K562 (cell line): ENCODE results near the gene WNK2. TPM values are rescaled to one million over a fixed set of nuclear protein-coding genes. Genes with fewer than 3 reads are reported as not detected.

ENCODE experiments used
- ATAC-seq: fragments of 200-7000 bp; cut with Tn5 transposase; 3 replicates; pipeline ENCODE4 v1.9.1; 2020; ENCODE audit warnings: moderate library complexity
- BruUV-seq: library from RNA; stranded (reverse); fragments of 400-500 nt; replicated peaks from 2 replicates; lab custom pipeline; 2021; lab: Mats Ljungman, UMichigan
- CTCF ChIA-PET: fragments of 300-600 bp; formaldehyde crosslinking; extraction: SDS; loops from one replicate; lab custom pipeline; 2021; ENCODE audit warnings: low intra/inter-chr PET ratio; lab: Yijun Ruan, JAX
- POLR2A ChIA-PET: fragments of 300-600, 350-650 bp; sonication (Branson Sonifier 250); formaldehyde crosslinking; extraction: SDS; loops from one replicate; lab custom pipeline; 2021; ENCODE audit warnings: antibody characterized with exemption, inconsistent platforms; lab: Yijun Ruan, JAX
- DNase-seq, 4 experiments: peaks; one replicate each; pipeline versions ENCODE4 v3.0.0 to v3.0.0-alpha.2; 2011 to 2018; ENCODE audit warnings: low spot score in 3 of 4, mixed read lengths in 3 of 4; ENCODE audit errors: extremely low read depth in 1 of 4
- FAIRE-seq: peaks from 2 replicates; lab custom pipeline; 2011; peaks lifted over from hg19 to GRCh38; lab: Jason Lieb, UNC
- H2AFZ ChIP-seq: 2 replicates; pipeline ENCODE4 v1.6.0; 2011; ENCODE audit warnings: low read depth, low read length, control low read depth, inconsistent platforms
- H3K27ac ChIP-seq: fragments of 200-600 bp; 3 replicates; pipeline ENCODE4 v1.8.0; 2011; ENCODE audit warnings: low read depth, mild to moderate bottlenecking, control low read depth, inconsistent platforms, low read length, moderate library complexity, mixed read lengths; ENCODE audit errors: extremely low read depth
- H3K27me3 ChIP-seq, 2 experiments: fragments of 300-600 bp in 1 of 2; 2 replicates in 1 of 2; 3 replicates in 1 of 2; pipeline versions ENCODE4 v1.6.0 to v1.8.0; 2011; ENCODE audit warnings: inconsistent platforms in 2 of 2, low read length in 2 of 2, mild to moderate bottlenecking in 1 of 2, mixed read lengths in 1 of 2, moderate library complexity in 1 of 2; ENCODE audit not compliant: control insufficient read depth in 2 of 2, insufficient read depth in 2 of 2
- H3K36me3 ChIP-seq: fragments of 300-600 bp; 3 replicates; pipeline ENCODE4 v1.8.0; 2011; ENCODE audit warnings: mild to moderate bottlenecking, low read length, inconsistent platforms; ENCODE audit not compliant: control insufficient read depth, insufficient read depth
- H3K4me1 ChIP-seq, 2 experiments: fragments of 200-600 bp in 1 of 2; replicated peaks in 1 of 2; 2 replicates in 1 of 2; 3 replicates in 1 of 2; pipeline versions ENCODE4 v1.5.1 to v1.8.0; 2011; ENCODE audit warnings: inconsistent platforms in 2 of 2, low read length in 2 of 2, mild to moderate bottlenecking in 1 of 2, mixed read lengths in 1 of 2, moderate library complexity in 1 of 2; ENCODE audit not compliant: control insufficient read depth in 2 of 2, insufficient read depth in 2 of 2
- H3K4me2 ChIP-seq: 2 replicates; pipeline ENCODE4 v1.6.1; 2011; ENCODE audit warnings: low read length, control low read depth, inconsistent platforms, mixed read lengths; ENCODE audit not compliant: insufficient read depth
- H3K4me3 ChIP-seq: fragments of 200-600 bp; sonication (generic), shearing (Covaris generic); 2 replicates; pipeline ENCODE4 v1.5.1; 2016; ENCODE audit warnings: control low read depth, inconsistent platforms
- H3K79me2 ChIP-seq: fragments of 200-600 bp; 3 replicates; pipeline ENCODE4 v1.8.0; 2011; ENCODE audit warnings: low read length, inconsistent platforms; ENCODE audit not compliant: control insufficient read depth, insufficient read depth
- H3K9ac ChIP-seq, 2 experiments: 2 replicates each; pipeline versions ENCODE4 v1.6.0 to v1.6.1; 2011; ENCODE audit warnings: low read depth in 2 of 2, low read length in 2 of 2, control low read depth in 1 of 2, inconsistent platforms in 1 of 2, mild to moderate bottlenecking in 1 of 2, mixed read lengths in 1 of 2; ENCODE audit not compliant: insufficient read depth in 1 of 2
- H3K9me1 ChIP-seq: one replicate; pipeline ENCODE4 v1.6.0; 2011; ENCODE audit warnings: inconsistent platforms, mild to moderate bottlenecking, low read length, moderate library complexity; ENCODE audit not compliant: control insufficient read depth, insufficient read depth
- H3K9me3 ChIP-seq: replicated peaks from 2 replicates; pipeline ENCODE4 v1.5.1; 2011; ENCODE audit warnings: low read depth, low read length, inconsistent platforms; ENCODE audit not compliant: control insufficient read depth, insufficient read depth
- H4K20me1 ChIP-seq: replicated peaks from 2 replicates; pipeline ENCODE4 v1.6.1; 2011; ENCODE audit warnings: low read length, inconsistent platforms, mixed read lengths; ENCODE audit not compliant: control insufficient read depth, insufficient read depth
- CBFA2T3 ChIP-seq: fragments of 450-650 bp; IDR thresholded peaks from 2 replicates; pipeline ENCODE4 v1.6.1; 2017
- CCNT2 ChIP-seq: IDR thresholded peaks from 2 replicates; pipeline ENCODE4 v1.6.1; 2011; ENCODE audit warnings: borderline replicate concordance, low read depth, mild to moderate bottlenecking, moderate library complexity, mixed read lengths, low read length; ENCODE audit not compliant: insufficient read length; ENCODE audit errors: extremely low read depth
- DIDO1 ChIP-seq: fragments of 450-650 bp; IDR thresholded peaks from 2 replicates; pipeline ENCODE4 v1.6.1; 2016; ENCODE audit warnings: low read depth, missing biosample characterization, missing genetic modification characterization
- EP300 ChIP-seq: IDR thresholded peaks from 2 replicates; pipeline ENCODE4 v1.6.1; 2012; ENCODE audit warnings: low read length, improper control_type of control experiment
- ETV1 ChIP-seq: fragments of 450-650 bp; conservative IDR thresholded peaks from 2 replicates; pipeline ENCODE4 v1.6.1; 2016; ENCODE audit warnings: missing genetic modification characterization, control low read depth, low read depth, missing compliant biosample characterization
- KDM1A ChIP-seq, 2 experiments: fragments of 450-650 bp; IDR thresholded peaks; 2 replicates each; pipeline ENCODE4 v1.6.1; 2016; ENCODE audit warnings: mild to moderate bottlenecking in 2 of 2
- MCM3 ChIP-seq: fragments of 450-650 bp; IDR thresholded peaks from 2 replicates; pipeline ENCODE4 v1.6.1; 2016
- MIER1 ChIP-seq: fragments of 450-650 bp; IDR thresholded peaks from 2 replicates; pipeline ENCODE4 v1.6.1; 2016; ENCODE audit warnings: antibody characterized with exemption, mild to moderate bottlenecking, low read depth
- MTA3 ChIP-seq: fragments of 450-650 bp; formaldehyde crosslinking; IDR thresholded peaks from 2 replicates; pipeline ENCODE4 v1.6.1; 2017; ENCODE audit warnings: mild to moderate bottlenecking, borderline replicate concordance
- NEUROD1 ChIP-seq: fragments of 150-350 bp; IDR thresholded peaks from 2 replicates; pipeline ENCODE4 v1.6.1; 2014; ENCODE audit warnings: borderline replicate concordance, low read length, low read depth; ENCODE audit not compliant: partially characterized antibody
- RAD51 ChIP-seq: fragments of 450-650 bp; IDR thresholded peaks from 2 replicates; pipeline ENCODE4 v1.7.1; 2016; ENCODE audit warnings: low read depth, mild to moderate bottlenecking, borderline replicate concordance
- RBM25 ChIP-seq: fragments of 200-400 bp; formaldehyde crosslinking; IDR thresholded peaks from 2 replicates; pipeline ENCODE4 v1.6.1; 2018; ENCODE audit warnings: low read length, low read depth, moderate library complexity; ENCODE audit not compliant: severe bottlenecking
- SMARCA5 ChIP-seq: fragments of 450-650 bp; IDR thresholded peaks from 2 replicates; pipeline ENCODE4 v1.6.1; 2016
- THAP7 ChIP-seq: fragments of 250-450 bp; sonication (Bioruptor Pico); IDR thresholded peaks from 2 replicates; pipeline ENCODE4 v1.5.0; 2021
- THRA ChIP-seq: fragments of 450-650 bp; IDR thresholded peaks from 2 replicates; pipeline ENCODE4 v1.6.1; 2017; ENCODE audit warnings: mild to moderate bottlenecking, moderate library complexity
- TRIM28 ChIP-seq: fragments of 450-650 bp; IDR thresholded peaks from 2 replicates; pipeline ENCODE4 v1.6.1; 2017
- ZKSCAN8 ChIP-seq: fragments of 200-800 bp; sonication (Bioruptor generic); IDR thresholded peaks from 2 replicates; pipeline ENCODE4 v1.6.1; 2016; ENCODE audit warnings: missing genetic modification characterization, missing compliant biosample characterization
- ZNF518B ChIP-seq: fragments of 250-450 bp; sonication (Bioruptor Pico); IDR thresholded peaks from 2 replicates; pipeline ENCODE4 v1.5.0; 2021; ENCODE audit warnings: mild to moderate bottlenecking, moderate library complexity
- ZNF583 ChIP-seq: fragments of 250-450 bp; sonication (Bioruptor Pico); IDR thresholded peaks from 2 replicates; pipeline ENCODE4 v1.4.0; 2020
- ZZZ3 ChIP-seq: fragments of 450-650 bp; IDR thresholded peaks from 2 replicates; pipeline ENCODE4 v1.6.1; 2016; ENCODE audit warnings: antibody characterized with exemption, mild to moderate bottlenecking, moderate library complexity
- WGBS: fragments of 100-300 bp; shearing (Covaris generic); methylation state at CpG from one replicate; pipeline ENCODE4 v1.1.6; 2016; ENCODE audit warnings: low coverage, mixed read lengths; ENCODE audit not compliant: insufficient coverage; ENCODE audit errors: missing lambda C conversion rate; 5-methylcytosine and 5-hydroxymethylcytosine counted together
- in situ Hi-C: fragments of 300-500 bp; cut with MboI; formaldehyde crosslinking; loops from 4 replicates; pipeline ENCODE4 v1.15.0; 2018; ENCODE audit warnings: inconsistent platforms, mixed read lengths
- intact Hi-C: fragments of 100-400 bp; cut with micrococcal nuclease; formaldehyde crosslinking; loops from 2 replicates; pipeline ENCODE4 v1.14.2; 2022
- polyA plus RNA-seq, 8 experiments: library from polyadenylated mRNA; depleted of rRNA in 4 of 8; stranded (reverse) in 5 of 8; unstranded in 3 of 8; fragments of >200 nt; fragmentation: Nextera tagmentation in 2 of 8; fragmentation: Illumina TruSeq in 1 of 8; extraction: Ambion mirVana in 2 of 8; extraction: Trizol in 1 of 8; gene quantifications; 2 replicates each; pipeline versions ENCODE4 v1.2.1 to v1.2.3, GENCODE V29; 2011 to 2014; ENCODE audit warnings: inconsistent platforms in 1 of 8, missing spikeins in 1 of 8
- total RNA-seq, 7 experiments: library from RNA; depleted of rRNA in 6 of 7; stranded (reverse); fragments of >200 nt in 6 of 7; fragmentation: Illumina TruSeq in 2 of 7; extraction: Trizol in 2 of 7; gene quantifications; 2 replicates each; pipeline versions ENCODE4 v1.2.1 to v1.2.3, GENCODE V29; 2011 to 2021; ENCODE audit warnings: low replicate concordance in 1 of 7

The WNK2 gene
- total and polyA plus RNA-seq, 9 of the 15 experiments (the other 6 are each of a cell fraction or from before 2014, with no cell fraction given) = 0.36 to 3.3 (median 0.64) TPM; not detected in 2

- in situ Hi-C loops = no loop called here
- H3K9ac ChIP-seq = no peak overlapping the region
- no peaks in the 10 kb centered on the region for H3K9me1 ChIP-seq
- H3K4me3 ChIP-seq = no peak overlapping the region
- no peaks in the 10 kb centered on the region; the same call in 2 of the 3 replicates for H3K79me2 ChIP-seq
- H2AFZ ChIP-seq = no peak overlapping the region
- intact Hi-C loops = no loop called here
- POLR2A ChIA-PET = interaction anchor here (0.6 to 1.1 kb wide), 2 partner anchors 16 to 21 kb away, joined by 3 read pairs; no protein-coding TSS in a partner anchor
- CTCF ChIA-PET = no interaction called here
- H3K4me1 ChIP-seq = peaks cover 9 to 33% of the 10 kb centered on the region in 2 experiments; a peak in 4 of 5 replicates
- no peak overlapping the region for H3K27ac ChIP-seq
- no peaks in the 10 kb centered on the region for H3K9me3 ChIP-seq
- H4K20me1 ChIP-seq = no peaks in the 10 kb centered on the region
- no TSS peak for BruUV-seq
- no peaks in the 10 kb centered on the region for H3K36me3 ChIP-seq
- no peak overlapping the region for H3K4me2 ChIP-seq
- WGBS = 42% methylated on average over 7 of the region's 7 CpGs
- ATAC-seq (no peak), DNase-seq (no peak), FAIRE-seq (no peak)
- H3K27me3 ChIP-seq = peaks cover 0 to 24% of the 10 kb centered on the region in 2 experiments; a peak in 2 of 5 replicates
- TF ChIP-seq NEUROD1 (no peak), MCM3 (no peak), KDM1A (IDR thresholded peaks at IDR 0.05) (peak; percentile 40 to 43; a peak in 1 of 4 replicates), TRIM28 (0 out of 2 replicates have a peak, but pooled peaks have one; percentile 20), EP300 (no peak), ZNF583 (CRISPR knock-in tag) (no peak), ZZZ3 (no peak), CCNT2 (no peak), THRA (no peak), THAP7 (CRISPR knock-in tag) (no peak), RBM25 (peak; percentile 94), ZKSCAN8 (CRISPR knock-in tag) (no peak), RAD51 (no peak), CBFA2T3 (no peak), ZNF518B (no peak), SMARCA5 (peak; percentile 79; the same call in 1 of the 2 replicates), MTA3 (no peak), DIDO1 (tag) (no peak), ETV1 (no peak), MIER1 (no peak)
These were observed 45.7 kb upstream of the WNK2 start for GRCh38 chr9:93138171-93138764.
